AG10803 (cell line): Measurements from ENCODE around the gene SMAGP.

Experiments
- DNase-seq: peaks from one replicate; pipeline ENCODE4 v3.0.0; 2010; ENCODE audit warnings: low read depth
- H3K4me3 ChIP-seq: 2 replicates; pipeline ENCODE4 v1.5.1; 2011; ENCODE audit warnings: mild to moderate bottlenecking, low read length, control low read depth
- CTCF ChIP-seq: conservative IDR thresholded peaks from 2 replicates; pipeline ENCODE4 v1.5.1; 2011; ENCODE audit warnings: mild to moderate bottlenecking, low read length, control low read depth, inconsistent platforms

Gene SMAGP

GRCh38 chr12:51199366-51199945 is 70.8 kb downstream of the SMAGP start:
- DNase-seq: no peak
- TF ChIP-seq CTCF: no peak
- H3K4me3 ChIP-seq: no peak overlapping the region

GRCh38 chr12:51198568-51199365 is 71.4 kb downstream of the SMAGP start:
- no peak for DNase-seq
- H3K4me3 ChIP-seq: no peak overlapping the region
- TF ChIP-seq CTCF: no peak

GRCh38 chr12:51197736-51198567 is 72.3 kb downstream of the SMAGP start:
- no peak overlapping the region for H3K4me3 ChIP-seq
- no peak for DNase-seq
- no peak for TF ChIP-seq CTCF

GRCh38 chr12:51196547-51196946 is 73.7 kb downstream of the SMAGP start:
- no peak for TF ChIP-seq CTCF
- no peak for DNase-seq
- H3K4me3 ChIP-seq: no peak overlapping the region

- no peak overlapping the region for H3K4me3 ChIP-seq
- TF ChIP-seq CTCF: no peak
- no peak for DNase-seq
Observed at GRCh38 chr12:51195841-51196240, 74.4 kb downstream of the SMAGP start.
